Loucy (cell line): Measurements from ENCODE around the gene BCAS4.
"Not testable (repeated sequence)": the region's sequence is repeated elsewhere in the genome, so short reads cannot be mapped to it uniquely, and the experiment has no call there.

Experiments used
- EZH2phosphoT487 ChIP-seq: fragments of 200-600 bp; IDR thresholded peaks from 2 replicates; pipeline ENCODE4 v1.6.1; 2018; ENCODE audit warnings: antibody characterized with exemption, mild to moderate bottlenecking, moderate library complexity, borderline replicate concordance
- TF ChIP-seq, protein P1 (sequence below): fragments of 200-600 bp; sonication (generic); conservative IDR thresholded peaks from 2 replicates; pipeline ENCODE4 v1.5.1; 2014; ENCODE audit warnings: mild to moderate bottlenecking, antibody characterized with exemption, low read length

DNA sequence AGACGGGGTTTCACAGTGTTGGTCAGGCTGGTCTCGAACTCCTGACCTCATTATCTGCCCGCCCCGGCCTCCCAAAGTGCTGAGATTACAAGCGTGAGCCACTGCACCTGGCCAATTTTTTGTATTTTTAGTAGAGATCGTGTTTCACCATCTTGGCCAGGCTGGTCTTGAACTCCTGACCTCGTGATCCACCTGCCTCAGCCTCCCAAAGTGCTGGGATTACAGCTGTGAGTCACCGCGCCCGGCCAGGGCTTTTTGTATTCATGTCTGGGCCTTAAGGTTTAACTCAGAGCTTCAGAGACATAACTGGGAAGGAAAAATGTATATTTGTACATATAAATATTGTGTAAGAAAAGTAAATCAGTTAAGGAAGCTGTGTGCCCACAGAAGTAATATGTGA lies 29.6 kb upstream of the BCAS4 start:
- TF ChIP-seq, protein P1, sequence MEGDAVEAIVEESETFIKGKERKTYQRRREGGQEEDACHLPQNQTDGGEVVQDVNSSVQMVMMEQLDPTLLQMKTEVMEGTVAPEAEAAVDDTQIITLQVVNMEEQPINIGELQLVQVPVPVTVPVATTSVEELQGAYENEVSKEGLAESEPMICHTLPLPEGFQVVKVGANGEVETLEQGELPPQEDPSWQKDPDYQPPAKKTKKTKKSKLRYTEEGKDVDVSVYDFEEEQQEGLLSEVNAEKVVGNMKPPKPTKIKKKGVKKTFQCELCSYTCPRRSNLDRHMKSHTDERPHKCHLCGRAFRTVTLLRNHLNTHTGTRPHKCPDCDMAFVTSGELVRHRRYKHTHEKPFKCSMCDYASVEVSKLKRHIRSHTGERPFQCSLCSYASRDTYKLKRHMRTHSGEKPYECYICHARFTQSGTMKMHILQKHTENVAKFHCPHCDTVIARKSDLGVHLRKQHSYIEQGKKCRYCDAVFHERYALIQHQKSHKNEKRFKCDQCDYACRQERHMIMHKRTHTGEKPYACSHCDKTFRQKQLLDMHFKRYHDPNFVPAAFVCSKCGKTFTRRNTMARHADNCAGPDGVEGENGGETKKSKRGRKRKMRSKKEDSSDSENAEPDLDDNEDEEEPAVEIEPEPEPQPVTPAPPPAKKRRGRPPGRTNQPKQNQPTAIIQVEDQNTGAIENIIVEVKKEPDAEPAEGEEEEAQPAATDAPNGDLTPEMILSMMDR, result not testable (repeated sequence)
- TF ChIP-seq EZH2phosphoT487, result not testable (repeated sequence)
